ENCODE data around the gene LRRC8E. TPM values are rescaled to one million over a fixed set of nuclear protein-coding genes. Genes with fewer than 3 reads are reported as not detected.

Gene LRRC8E
- total RNA-seq, 1 experiment from 2014 or later: 10.3 TPM

DNA sequence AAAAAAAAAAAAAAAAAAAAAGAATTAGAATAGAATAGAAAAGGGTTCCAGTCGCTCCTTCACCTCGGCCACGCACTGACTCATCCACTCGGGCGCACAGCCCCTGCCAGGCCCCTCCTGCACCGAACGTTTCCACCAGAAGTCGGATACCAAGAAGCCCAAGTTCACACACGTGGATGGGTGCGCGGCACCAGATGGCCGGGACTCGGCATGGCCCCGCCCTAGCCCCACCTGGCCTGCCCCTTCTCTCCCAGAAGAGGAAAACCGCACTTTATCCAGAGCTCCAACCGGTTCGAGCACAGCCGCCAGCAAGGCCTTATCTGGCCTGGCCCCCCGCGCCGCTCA is 20.0 kb upstream of the LRRC8E start:
- H3K4me1 Mint-ChIP-seq (ENCODE audit: insufficient read depth, unreplicated experiment): peaks cover 27% of the 10 kb centered on the region
- H3K4me3 Mint-ChIP-seq (ENCODE audit: unreplicated experiment): peak overlapping the region; percentile 77
- no peak for DNase-seq (ENCODE audit: unreplicated experiment)
- no peaks in the 10 kb centered on the region for H3K27me3 Mint-ChIP-seq (ENCODE audit: insufficient read depth, unreplicated experiment)
- H3K9me3 Mint-ChIP-seq (ENCODE audit: unreplicated experiment): no peaks in the 10 kb centered on the region
- peaks cover 14% of the 10 kb centered on the region for H3K36me3 Mint-ChIP-seq (ENCODE audit: insufficient read depth, unreplicated experiment)
- POLR2A ChIA-PET: interaction anchor here (0.9 to 2.2 kb wide), 8 partner anchors 13 to 85 kb away, joined by 3 to 91 read pairs (median 8); partner anchors contain the start of genes EVI5L, LRRC8E, MAP2K7 and SNAPC2
- intact Hi-C loops (cut with micrococcal nuclease): loop anchor here (5.0 kb wide), 1 partner anchor 54 kb away; the partner anchor contains the start of gene SNAPC2
- no TSS peak for BruUV-seq (replicated peaks)
- CTCF ChIA-PET: interaction anchor here (0.6 to 1.9 kb wide), 15 partner anchors 7 to 355 kb away, joined by 3 to 18 read pairs (median 5); partner anchors contain the start of gene MAP2K7
- peak overlapping the region; percentile 42 for H3K27ac Mint-ChIP-seq (ENCODE audit: low read depth, unreplicated experiment)
- TF ChIP-seq, protein P1, sequence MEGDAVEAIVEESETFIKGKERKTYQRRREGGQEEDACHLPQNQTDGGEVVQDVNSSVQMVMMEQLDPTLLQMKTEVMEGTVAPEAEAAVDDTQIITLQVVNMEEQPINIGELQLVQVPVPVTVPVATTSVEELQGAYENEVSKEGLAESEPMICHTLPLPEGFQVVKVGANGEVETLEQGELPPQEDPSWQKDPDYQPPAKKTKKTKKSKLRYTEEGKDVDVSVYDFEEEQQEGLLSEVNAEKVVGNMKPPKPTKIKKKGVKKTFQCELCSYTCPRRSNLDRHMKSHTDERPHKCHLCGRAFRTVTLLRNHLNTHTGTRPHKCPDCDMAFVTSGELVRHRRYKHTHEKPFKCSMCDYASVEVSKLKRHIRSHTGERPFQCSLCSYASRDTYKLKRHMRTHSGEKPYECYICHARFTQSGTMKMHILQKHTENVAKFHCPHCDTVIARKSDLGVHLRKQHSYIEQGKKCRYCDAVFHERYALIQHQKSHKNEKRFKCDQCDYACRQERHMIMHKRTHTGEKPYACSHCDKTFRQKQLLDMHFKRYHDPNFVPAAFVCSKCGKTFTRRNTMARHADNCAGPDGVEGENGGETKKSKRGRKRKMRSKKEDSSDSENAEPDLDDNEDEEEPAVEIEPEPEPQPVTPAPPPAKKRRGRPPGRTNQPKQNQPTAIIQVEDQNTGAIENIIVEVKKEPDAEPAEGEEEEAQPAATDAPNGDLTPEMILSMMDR (IDR thresholded peaks at IDR 0.05; ENCODE audit: unreplicated experiment): no peak

DNA sequence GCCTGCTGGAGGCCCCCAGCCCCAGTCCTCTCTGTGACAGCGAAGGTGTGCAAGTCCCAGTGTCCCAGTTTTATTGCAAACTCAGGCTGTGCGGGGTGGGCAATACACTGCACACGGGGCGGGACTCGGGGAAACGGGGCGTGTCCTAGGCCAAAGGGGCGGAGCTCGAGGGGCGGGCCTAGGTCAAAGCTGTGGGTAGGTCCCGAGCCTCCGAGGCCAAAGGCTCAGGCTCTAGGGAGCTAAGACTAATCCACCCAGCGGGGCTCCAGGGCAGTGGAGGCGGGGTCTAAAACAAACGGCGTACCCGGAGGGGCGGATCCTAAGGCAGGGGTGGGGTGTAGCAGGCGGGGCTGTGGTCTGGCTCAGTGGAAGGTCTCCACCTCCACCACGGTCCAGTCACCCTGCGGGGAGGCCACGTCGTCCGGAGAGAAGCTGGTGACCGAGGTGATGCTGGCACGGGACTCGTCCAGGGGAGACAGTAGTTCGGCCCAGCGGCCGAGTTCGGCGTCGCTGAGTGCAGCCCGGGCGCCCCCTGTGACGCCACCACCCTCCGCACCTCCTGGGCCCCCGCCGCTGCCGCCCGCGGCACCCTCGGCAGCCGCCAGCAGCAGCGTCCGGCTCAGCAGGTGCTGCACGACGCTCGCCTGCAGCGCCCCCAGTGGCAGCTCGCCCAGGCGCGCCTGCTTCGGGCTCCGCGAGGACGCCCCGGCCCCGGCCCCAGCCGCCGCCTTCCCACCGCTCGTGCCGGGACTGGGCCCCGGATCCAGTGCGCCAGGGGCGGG is 19.4 kb upstream of the LRRC8E start:
- Mint-ChIP-seq H3K36me3 (ENCODE audit: insufficient read depth, unreplicated experiment) (peaks cover 14% of the 10 kb centered on the region), H3K9me3 (ENCODE audit: unreplicated experiment) (no peaks in the 10 kb centered on the region), H3K4me1 (ENCODE audit: insufficient read depth, unreplicated experiment) (peaks cover 27% of the 10 kb centered on the region), H3K27ac (ENCODE audit: low read depth, unreplicated experiment) (peak overlapping the region; percentile 42), H3K27me3 (ENCODE audit: insufficient read depth, unreplicated experiment) (no peaks in the 10 kb centered on the region), H3K4me3 (ENCODE audit: unreplicated experiment) (peak overlapping the region; percentile 77)
- TF ChIP-seq, protein P1 (IDR thresholded peaks at IDR 0.05; ENCODE audit: unreplicated experiment): peak; percentile 68
- CTCF ChIA-PET: interaction anchor here (0.6 to 1.9 kb wide), 30 partner anchors 8 to 1171 kb away, joined by 3 to 18 read pairs (median 4); partner anchors contain the start of genes LRRC8E, MAP2K7 and TRAPPC5
- POLR2A ChIA-PET: interaction anchor here (0.8 to 2.2 kb wide), 16 partner anchors 12 to 188 kb away, joined by 3 to 91 read pairs (median 4); partner anchors contain the start of genes EVI5L, LRRC8E, MAP2K7 and SNAPC2
- no TSS peak for BruUV-seq (replicated peaks)
- DNase-seq (ENCODE audit: unreplicated experiment): peak; percentile 91
- intact Hi-C loops (cut with micrococcal nuclease): loop anchor here (1.0 to 5.0 kb wide), 2 partner anchors 34 to 53 kb away; partner anchors contain the start of genes MAP2K7 and SNAPC2

DNA sequence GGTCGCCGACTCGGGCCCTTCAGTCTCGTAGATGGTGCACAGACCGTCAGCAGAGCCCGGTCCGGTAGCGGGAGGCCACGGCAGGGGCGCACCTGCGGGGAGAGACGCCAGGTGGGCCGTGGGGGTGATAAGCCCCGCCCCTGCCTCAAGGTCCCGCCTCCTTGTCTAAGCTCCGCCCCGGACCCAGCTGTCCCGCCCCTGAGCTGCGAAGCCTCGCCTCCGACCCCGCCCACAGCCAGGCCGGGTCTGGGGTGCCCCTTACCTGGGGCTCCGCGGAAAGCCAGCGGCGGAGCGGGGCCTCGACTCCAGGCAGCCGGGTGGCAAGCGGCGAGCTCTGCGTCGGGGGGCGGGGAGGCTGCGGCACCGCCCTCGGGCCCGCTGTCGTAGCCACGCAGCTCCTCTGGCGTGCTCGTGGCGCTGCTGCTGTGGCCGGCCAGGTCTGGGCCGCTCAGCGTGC is 18.8 kb upstream of the LRRC8E start:
- TF ChIP-seq, protein P1 (IDR thresholded peaks at IDR 0.05; ENCODE audit: unreplicated experiment): no peak
- H3K36me3 Mint-ChIP-seq (ENCODE audit: insufficient read depth, unreplicated experiment): peaks cover 14% of the 10 kb centered on the region
- intact Hi-C loops (cut with micrococcal nuclease): loop anchor here (1.0 to 5.0 kb wide), 2 partner anchors 34 to 53 kb away; partner anchors contain the start of genes MAP2K7 and SNAPC2
- POLR2A ChIA-PET: interaction anchor here (0.6 to 2.2 kb wide), 15 partner anchors 11 to 806 kb away, joined by 3 to 91 read pairs (median 4); partner anchors contain the start of genes EVI5L, LRRC8E, MAP2K7 and SNAPC2
- peak overlapping the region; percentile 42 for H3K27ac Mint-ChIP-seq (ENCODE audit: low read depth, unreplicated experiment)
- DNase-seq (ENCODE audit: unreplicated experiment): peak; percentile 79
- H3K4me1 Mint-ChIP-seq (ENCODE audit: insufficient read depth, unreplicated experiment): peaks cover 27% of the 10 kb centered on the region
- peak overlapping the region; percentile 77 for H3K4me3 Mint-ChIP-seq (ENCODE audit: unreplicated experiment)
- H3K27me3 Mint-ChIP-seq (ENCODE audit: insufficient read depth, unreplicated experiment): no peaks in the 10 kb centered on the region
- CTCF ChIA-PET: interaction anchor here (0.5 to 1.9 kb wide), 29 partner anchors 9 to 1756 kb away, joined by 3 to 18 read pairs (median 4); partner anchors contain the start of genes LRRC8E, MAP2K7 and TRAPPC5
- no TSS peak for BruUV-seq (replicated peaks)
- no peaks in the 10 kb centered on the region for H3K9me3 Mint-ChIP-seq (ENCODE audit: unreplicated experiment)

Measured in MCF 10A (cell line).